Body of pancreas (tissue), 4 donors: Measurements from ENCODE around the gene YES1. TPM values are rescaled to one million over a fixed set of nuclear protein-coding genes. Genes with fewer than 3 reads are reported as not detected.
A peak's percentile ranks its signal among the peaks of the same experiment; 100 is the strongest.

Experiments
- ATAC-seq: fragments of 150-250 bp; one replicate; pipeline ENCODE4 v1.9.1; 2016
- DNase-seq, 4 donors: peaks; one replicate each; pipeline ENCODE4 v3.0.0-alpha.2; 2019
- H3K27ac ChIP-seq, 4 donors: fragments of 200-600 bp; sonication (generic); 1 replicate in 3 of 4; 2 replicates in 1 of 4; pipeline versions ENCODE4 v1.5.1 to v1.6.1; 2016 to 2019; ENCODE audit warnings: mild to moderate bottlenecking in 1 of 4, mixed read lengths in 1 of 4, moderate library complexity in 1 of 4
- H3K27me3 ChIP-seq, 2 donors: fragments of 200-600 bp; sonication (generic); one replicate each; pipeline ENCODE4 v1.6.0; 2016; ENCODE audit warnings: mild to moderate bottlenecking in 1 of 2
- H3K36me3 ChIP-seq, 2 donors: fragments of 200-600 bp; sonication (generic); replicated peaks in 1 of 2; 2 replicates each; pipeline ENCODE4 v1.5.1; 2016; ENCODE audit warnings: low read depth in 2 of 2; ENCODE audit not compliant: insufficient read depth in 1 of 2
- H3K4me1 ChIP-seq: fragments of 200-600 bp; sonication (generic); one replicate; pipeline ENCODE4 v1.6.0; 2016
- H3K4me3 ChIP-seq, 2 donors: fragments of 200-600 bp; sonication (generic); 1 replicate in 1 of 2; 2 replicates in 1 of 2; pipeline ENCODE4 v1.5.1; 2016 to 2019
- H3K9me3 ChIP-seq, 3 donors: fragments of 200-600 bp; sonication (generic); 1 replicate in 2 of 3; 2 replicates in 1 of 3; pipeline ENCODE4 v1.5.1; 2016
- CTCF ChIP-seq, 7 experiments: fragments of 450-650 bp in 4 of 7; fragments of 200-600 bp in 3 of 7; sonication (generic) in 3 of 7; IDR thresholded peaks; one replicate each; pipeline ENCODE4 v1.5.1; 2016 to 2019; ENCODE audit warnings: antibody characterized with exemption in 7 of 7
- POLR2A ChIP-seq, 3 donors: fragments of 450-650 bp; IDR thresholded peaks; one replicate each; pipeline ENCODE4 v1.6.1; 2016; ENCODE audit warnings: antibody characterized with exemption in 3 of 3, mild to moderate bottlenecking in 2 of 3
- WGBS, 2 donors: methylation state at CpG; one replicate each; pipeline ENCODE4 v1.1.5; 2017; 5-methylcytosine and 5-hydroxymethylcytosine counted together
- intact Hi-C: fragments of 100-400 bp; cut with DNase I; formaldehyde crosslinking; loops from one replicate; pipeline ENCODE4 v1.15.1; 2023
- total RNA-seq, 2 donors: library from RNA; depleted of rRNA; stranded (reverse); fragments of >200 nt; gene quantifications; one replicate each; pipeline ENCODE4 v1.1.0, GENCODE V29; 2016

Gene YES1
- total RNA-seq: 10 to 100 TPM; 50.4 to 51.4 TPM

GRCh38 chr18:811892-812375 lies at the start of gene YES1:
YES1 (minus strand) TSS chr18:812242; CDS start chr18:756827, 55,415 bp downstream.
- peaks cover 31% of the 10 kb centered on the region for H3K4me1 ChIP-seq

GRCh38 chr18:857986-858385 lies 45.9 kb upstream of the YES1 start:
- ATAC-seq (no peak), DNase-seq (no peak)
- Histone ChIP-seq H3K9me3 (no peaks in the 10 kb centered on the region), H3K36me3 (no peaks in the 10 kb centered on the region), H3K4me1 (no peaks in the 10 kb centered on the region), H3K27ac (no peak overlapping the region), H3K27me3 (no peaks in the 10 kb centered on the region), H3K4me3 (no peak overlapping the region)
- WGBS, 2 donors: 51 to 69% methylated on average over 2 of the region's 2 CpGs
- intact Hi-C loops: no loop called here
- TF ChIP-seq POLR2A (IDR thresholded peaks at IDR 0.05): no peak
- no peak for TF ChIP-seq CTCF (IDR thresholded peaks at IDR 0.05)

More at GRCh38 chr18:811892-812375, at the start of gene YES1:
- peak; percentile 53 to 65 (median 58) for TF ChIP-seq POLR2A (IDR thresholded peaks at IDR 0.05)
- no peak for TF ChIP-seq CTCF (IDR thresholded peaks at IDR 0.05)
- H3K27me3 ChIP-seq: no peaks in the 10 kb centered on the region
- H3K4me3 ChIP-seq: peak within 1 kb of the TSS; percentile 95 to 97
- DNase-seq: peak in 3 of 4 donors; percentile 80 to 85 (median 82)
- 1% methylated on average over 32 of the region's 59 CpGs; no CpG with 5 or more reads in 1 of the 2 donors for WGBS, 2 donors
- peak; percentile 91 for ATAC-seq
- intact Hi-C loops: no loop called here
- H3K27ac ChIP-seq: peak within 1 kb of the TSS; percentile 72 to 95 (median 94)
- H3K9me3 ChIP-seq: no peaks in the 10 kb centered on the region
- no peaks in the 10 kb centered on the region for H3K36me3 ChIP-seq

- H3K36me3 ChIP-seq: no peaks in the 10 kb centered on the region
- intact Hi-C loops: no loop called here
- no peak for TF ChIP-seq POLR2A (IDR thresholded peaks at IDR 0.05)
- TF ChIP-seq CTCF (IDR thresholded peaks at IDR 0.05): no peak
- H3K27ac ChIP-seq: no peak overlapping the region
- H3K4me1 ChIP-seq: no peaks in the 10 kb centered on the region
- no peak overlapping the region for H3K4me3 ChIP-seq
- ATAC-seq (no peak), DNase-seq (no peak)
- no peaks in the 10 kb centered on the region for H3K27me3 ChIP-seq
- WGBS, 2 donors: 91% methylated on average over 5 of the region's 5 CpGs
- no peaks in the 10 kb centered on the region for H3K9me3 ChIP-seq
Measured at GRCh38 chr18:853471-853870, 41.4 kb upstream of the YES1 start.

- Histone ChIP-seq H3K27ac (no peak overlapping the region), H3K9me3 (no peaks in the 10 kb centered on the region), H3K4me3 (no peak overlapping the region), H3K4me1 (no peaks in the 10 kb centered on the region), H3K27me3 (no peaks in the 10 kb centered on the region), H3K36me3 (no peaks in the 10 kb centered on the region)
- no peak for TF ChIP-seq CTCF (IDR thresholded peaks at IDR 0.05)
- TF ChIP-seq POLR2A (IDR thresholded peaks at IDR 0.05): no peak
- DNase-seq: no peak
- 62 to 63% methylated on average over 4 of the region's 4 CpGs for WGBS, 2 donors
- ATAC-seq: no peak
- intact Hi-C loops: no loop called here
Measured at GRCh38 chr18:850960-851359, 38.9 kb upstream of the YES1 start.

GRCh38 chr18:849021-849420 lies 37.0 kb upstream of the YES1 start:
- TF ChIP-seq POLR2A (IDR thresholded peaks at IDR 0.05) (no peak), CTCF (IDR thresholded peaks at IDR 0.05) (no peak)
- no peak overlapping the region for H3K27ac ChIP-seq
- WGBS, 2 donors: 72 to 85% methylated on average over 4 of the region's 4 CpGs

More at GRCh38 chr18:849021-849420, 37.0 kb upstream of the YES1 start:
- no peaks in the 10 kb centered on the region for H3K9me3 ChIP-seq
- no peak overlapping the region for H3K4me3 ChIP-seq
- H3K27me3 ChIP-seq: no peaks in the 10 kb centered on the region
- no peaks in the 10 kb centered on the region for H3K4me1 ChIP-seq
- no peak for ATAC-seq
- H3K36me3 ChIP-seq: no peaks in the 10 kb centered on the region
- DNase-seq: no peak
- intact Hi-C loops: no loop called here
